Kidney (tissue), 14 donors: ENCODE measurements around the gene NSUN7. TPM values are rescaled to one million over a fixed set of nuclear protein-coding genes. Genes with fewer than 3 reads are reported as not detected.

Experiments used
- DNase-seq, 5 donors: peaks; one replicate each; pipeline ENCODE4 v3.0.0-alpha.2; 2013 to 2020
- FAIRE-seq: peaks from 2 replicates; lab custom pipeline; 2012; peaks lifted over from hg19 to GRCh38; lab: Jason Lieb, UNC
- H3K27ac ChIP-seq, 2 donors: one replicate each; pipeline ENCODE4 v1.7.0; 2013; ENCODE audit warnings: low read depth in 2 of 2, low read length in 2 of 2, inconsistent platforms in 1 of 2
- H3K27me3 ChIP-seq: one replicate; pipeline ENCODE4 v1.7.1; 2013; ENCODE audit warnings: low read length, inconsistent platforms; ENCODE audit not compliant: control insufficient read depth, insufficient read depth
- H3K36me3 ChIP-seq, 3 donors: one replicate each; pipeline versions ENCODE4 v1.7.0 to v1.7.1; 2013; ENCODE audit warnings: low read length in 3 of 3, control low read depth in 1 of 3, inconsistent platforms in 1 of 3; ENCODE audit not compliant: insufficient read depth in 3 of 3, control insufficient read depth in 2 of 3
- H3K4me1 ChIP-seq, 3 donors: one replicate each; pipeline versions ENCODE4 v1.7.0 to v1.7.1; 2013; ENCODE audit warnings: low read length in 3 of 3, inconsistent platforms in 1 of 3, low read depth in 1 of 3; ENCODE audit not compliant: control insufficient read depth in 2 of 3, insufficient read depth in 2 of 3
- H3K4me3 ChIP-seq, 3 donors: one replicate each; pipeline versions ENCODE4 v1.7.0 to v1.8.1; 2013; ENCODE audit warnings: low read length in 3 of 3, control low read depth in 1 of 3, inconsistent platforms in 1 of 3
- H3K9ac ChIP-seq, 3 donors: one replicate each; pipeline versions ENCODE4 v1.7.0 to v1.7.1; 2013; ENCODE audit warnings: low read length in 3 of 3, control low read depth in 1 of 3, inconsistent platforms in 1 of 3
- H3K9me3 ChIP-seq, 3 donors: one replicate each; pipeline versions ENCODE4 v1.7.0 to v1.7.1; 2013; ENCODE audit warnings: low read length in 3 of 3, control low read depth in 1 of 3, inconsistent platforms in 1 of 3; ENCODE audit not compliant: control insufficient read depth in 2 of 3, insufficient read depth in 1 of 3
- CTCF ChIP-seq: IDR thresholded peaks from 3 replicates; pipeline ENCODE4 v1.5.1; 2012; ENCODE audit warnings: mild to moderate bottlenecking, moderate library complexity, borderline replicate concordance; ENCODE audit not compliant: insufficient read depth; ENCODE audit errors: extremely low read depth
- intact Hi-C: fragments of 100-400 bp; cut with DNase I; formaldehyde crosslinking; loops from one replicate; pipeline ENCODE4 v1.11.1; 2022
- polyA plus RNA-seq: library from polyadenylated mRNA; stranded (reverse); fragments of 350-450 nt; fragmentation: Illumina TruSeq; extraction: RNeasy Lipid Tissue Mini Kit (QIAGEN cat#74804); gene quantifications from one replicate; pipeline ENCODE4 v1.2.3, GENCODE V29; 2014; ENCODE audit warnings: low read depth, low replicate concordance; ENCODE audit not compliant: insufficient read depth
- total RNA-seq: library from RNA; stranded (reverse); fragmentation: NEBNext Ultra II Directional; extraction: Animal tissue kit (Norgen Biotek cat#: 25700); gene quantifications from one replicate; pipeline ENCODE4 v1.2.1, GENCODE V29; 2021
- donor health status: control.
- donor health status: control.
- donor health status: control.
- donor health status: control.
- donor health status: control.
- donor health status: DM: yes; HTN: yes; CAD: no.
- donor health status: Normal renal cell carcinoma (clear cell type).

NSUN7 gene
- total and polyA plus RNA-seq, 2 donors from 2014 or later = 4.1 to 7.6 TPM

- peaks cover 0 to 6% (median 2%) of the 10 kb centered on the region in 3 donors for H3K4me1 ChIP-seq
- H3K27ac ChIP-seq = peak overlapping the region in 1 of 2 donors; percentile 33
- no peak for TF ChIP-seq CTCF
- H3K9ac ChIP-seq = no peak overlapping the region
- no peaks in the 10 kb centered on the region for H3K9me3 ChIP-seq
- H3K27me3 ChIP-seq = no peaks in the 10 kb centered on the region
- peak in 1 of 5 donors; percentile 18 for DNase-seq
- H3K36me3 ChIP-seq = no peaks in the 10 kb centered on the region
- H3K4me3 ChIP-seq = no peak overlapping the region
- FAIRE-seq = no peak
- intact Hi-C loops = no loop called here
Observed at GRCh38 chr4:40730091-40730679, 19.6 kb upstream of the NSUN7 start.

GRCh38 chr4:40731361-40731760 lies 18.4 kb upstream of the NSUN7 start:
- no peaks in the 10 kb centered on the region for H3K9me3 ChIP-seq
- H3K4me3 ChIP-seq = no peak overlapping the region
- peaks cover 0 to 6% (median 2%) of the 10 kb centered on the region in 3 donors for H3K4me1 ChIP-seq
- H3K27ac ChIP-seq = peak overlapping the region; percentile 1 to 5
- DNase-seq = no peak
- intact Hi-C loops = no loop called here
- no peaks in the 10 kb centered on the region for H3K36me3 ChIP-seq
- H3K9ac ChIP-seq = peak overlapping the region in 1 of 3 donors; percentile 17
- FAIRE-seq = peak; percentile 45
- no peak for TF ChIP-seq CTCF
- no peaks in the 10 kb centered on the region for H3K27me3 ChIP-seq

GRCh38 chr4:40731792-40732245 lies 17.9 kb upstream of the NSUN7 start:
- TF ChIP-seq CTCF = no peak
- peaks cover 0 to 6% (median 2%) of the 10 kb centered on the region in 3 donors for H3K4me1 ChIP-seq
- H3K9ac ChIP-seq = peak overlapping the region in 1 of 3 donors; percentile 17
- peak in 3 of 5 donors; percentile 23 to 75 (median 54) for DNase-seq
- intact Hi-C loops = no loop called here
- H3K9me3 ChIP-seq = no peaks in the 10 kb centered on the region
- no peaks in the 10 kb centered on the region for H3K36me3 ChIP-seq
- H3K27ac ChIP-seq = peak overlapping the region; percentile 1 to 82
- H3K4me3 ChIP-seq = no peak overlapping the region
- no peaks in the 10 kb centered on the region for H3K27me3 ChIP-seq
- FAIRE-seq = peak; percentile 85
